H7 (cell line): ENCODE results near the gene CCNB2. TPM values are rescaled to one million over a fixed set of nuclear protein-coding genes. Genes with fewer than 3 reads are reported as not detected.
"Not testable (repeated sequence)": the region's sequence is repeated elsewhere in the genome, so short reads cannot be mapped to it uniquely, and the experiment has no call there.

Source experiments
- DNase-seq: peaks from one replicate; pipeline ENCODE4 v3.0.0; 2012
- H3K27me3 ChIP-seq: 2 replicates; pipeline ENCODE4 v1.6.0; 2011; ENCODE audit warnings: mild to moderate bottlenecking, low read length; ENCODE audit not compliant: control insufficient read depth, insufficient read depth
- H3K36me3 ChIP-seq: replicated peaks from 2 replicates; pipeline ENCODE4 v1.5.1; 2011; ENCODE audit warnings: low read length; ENCODE audit not compliant: control insufficient read depth, insufficient read depth
- H3K4me3 ChIP-seq: 2 replicates; pipeline ENCODE4 v1.5.1; 2011; ENCODE audit warnings: low read depth, mild to moderate bottlenecking, control low read depth, low read length, moderate library complexity; ENCODE audit not compliant: insufficient read depth
- total RNA-seq: library from RNA; depleted of rRNA; stranded (reverse); fragments of >200 nt; shearing (Covaris generic); gene quantifications from 2 replicates; pipeline ENCODE4 v1.2.3, GENCODE V29; 2014

CCNB2 gene
- total RNA-seq, 1 experiment from 2014 or later = 103 TPM

GRCh38 chr15:59116771-59117170 lies 11.8 kb downstream of the CCNB2 start:
- no peak for DNase-seq
- no peak overlapping the region for H3K4me3 ChIP-seq
- H3K36me3 ChIP-seq = peaks cover 41% of the 10 kb centered on the region
- H3K27me3 ChIP-seq = no peaks in the 10 kb centered on the region

GRCh38 chr15:59119625-59120024 lies 14.7 kb downstream of the CCNB2 start:
- Histone ChIP-seq H3K27me3 (no peaks in the 10 kb centered on the region), H3K4me3 (no peak overlapping the region), H3K36me3 (peaks cover 46% of the 10 kb centered on the region)
- DNase-seq = no peak

- Histone ChIP-seq H3K4me3 (no peak overlapping the region), H3K27me3 (no peaks in the 10 kb centered on the region), H3K36me3 (peaks cover 40% of the 10 kb centered on the region)
- DNase-seq = no peak
Measured at GRCh38 chr15:59120937-59121336, 16.0 kb downstream of the CCNB2 start.

GRCh38 chr15:59124261-59124660 lies 19.3 kb downstream of the CCNB2 start:
- Histone ChIP-seq H3K4me3 (no peak overlapping the region), H3K27me3 (no peaks in the 10 kb centered on the region), H3K36me3 (peaks cover 19% of the 10 kb centered on the region)
- no peak for DNase-seq

- not testable (repeated sequence) for DNase-seq, H3K4me3 ChIP-seq, H3K27me3 ChIP-seq
- peaks cover 19% of the 10 kb centered on the region for H3K36me3 ChIP-seq
Measured at GRCh38 chr15:59125683-59126082, 20.7 kb downstream of the CCNB2 start.

- H3K36me3 ChIP-seq = peaks cover 23% of the 10 kb centered on the region
- H3K4me3 ChIP-seq, H3K27me3 ChIP-seq, DNase-seq: not testable (repeated sequence)
Measured at GRCh38 chr15:59127255-59127654, 22.3 kb downstream of the CCNB2 start.

GRCh38 chr15:59131456-59131855 lies 26.5 kb downstream of the CCNB2 start:
- no peaks in the 10 kb centered on the region for H3K27me3 ChIP-seq
- peaks cover 14% of the 10 kb centered on the region for H3K36me3 ChIP-seq
- no peak for DNase-seq
- no peak overlapping the region for H3K4me3 ChIP-seq

GRCh38 chr15:59131969-59132562 lies 27.1 kb downstream of the CCNB2 start:
- Histone ChIP-seq H3K4me3 (no peak overlapping the region), H3K27me3 (no peaks in the 10 kb centered on the region), H3K36me3 (peaks cover 18% of the 10 kb centered on the region)
- DNase-seq = no peak

GRCh38 chr15:59133929-59134427 lies 29.0 kb downstream of the CCNB2 start:
- H3K27me3 ChIP-seq = no peaks in the 10 kb centered on the region
- peaks cover 30% of the 10 kb centered on the region for H3K36me3 ChIP-seq
- H3K4me3 ChIP-seq = no peak overlapping the region
- DNase-seq = no peak

GRCh38 chr15:59137566-59137965 lies 32.6 kb downstream of the CCNB2 start:
- H3K27me3 ChIP-seq = no peaks in the 10 kb centered on the region
- H3K36me3 ChIP-seq = peaks cover 27% of the 10 kb centered on the region
- no peak overlapping the region for H3K4me3 ChIP-seq
- DNase-seq = no peak

GRCh38 chr15:59138243-59138642 lies 33.3 kb downstream of the CCNB2 start:
- peak; percentile 90 for DNase-seq
- no peaks in the 10 kb centered on the region for H3K27me3 ChIP-seq
- H3K36me3 ChIP-seq = peaks cover 30% of the 10 kb centered on the region
- no peak overlapping the region for H3K4me3 ChIP-seq

GRCh38 chr15:59140422-59141226 lies 35.7 kb downstream of the CCNB2 start:
- peak; percentile 41 for DNase-seq
- no peak overlapping the region for H3K4me3 ChIP-seq
- H3K36me3 ChIP-seq = peaks cover 27% of the 10 kb centered on the region
- no peaks in the 10 kb centered on the region for H3K27me3 ChIP-seq

- DNase-seq = no peak
- Histone ChIP-seq H3K27me3 (no peaks in the 10 kb centered on the region), H3K36me3 (peaks cover 13% of the 10 kb centered on the region), H3K4me3 (no peak overlapping the region)
Measured at GRCh38 chr15:59143281-59143680, 38.3 kb downstream of the CCNB2 start.

GRCh38 chr15:59144594-59144993 lies 39.6 kb downstream of the CCNB2 start:
- H3K27me3 ChIP-seq, H3K36me3 ChIP-seq, H3K4me3 ChIP-seq, DNase-seq: not testable (repeated sequence)

GRCh38 chr15:59147666-59148065 lies 42.7 kb downstream of the CCNB2 start:
- Histone ChIP-seq H3K27me3 (no peaks in the 10 kb centered on the region), H3K36me3 (peaks cover 12% of the 10 kb centered on the region), H3K4me3 (no peak overlapping the region)
- DNase-seq = no peak
